Panc1 (cell line): ENCODE results near the gene DNAH7. TPM values are rescaled to one million over a fixed set of nuclear protein-coding genes. Genes with fewer than 3 reads are reported as not detected.

ENCODE experiments used
- ATAC-seq: fragments of 200-7000 bp; cut with Tn5 transposase; 2 replicates; pipeline ENCODE4 v1.9.1; 2020; ENCODE audit warnings: mild to moderate bottlenecking, moderate library complexity
- BruUV-seq: library from RNA; stranded (reverse); fragments of 400-500 nt; replicated peaks from 2 replicates; lab custom pipeline; 2021; lab: Mats Ljungman, UMichigan
- CTCF ChIA-PET: fragments of 300-600 bp; sonication (Branson Sonifier 250); formaldehyde crosslinking; loops from one replicate; lab custom pipeline; 2022; ENCODE audit warnings: antibody characterized with exemption; lab: Charles Lee
- POLR2A ChIA-PET: fragments of 300-600 bp; sonication (Branson Sonifier 250); formaldehyde crosslinking; loops from one replicate; lab custom pipeline; 2022; ENCODE audit warnings: antibody characterized with exemption; lab: Charles Lee
- DNase-seq: peaks from one replicate; pipeline ENCODE4 v3.0.0-alpha.2; 2010; ENCODE audit warnings: low read depth, low spot score
- H3K27ac ChIP-seq: 2 replicates; pipeline ENCODE4 v1.5.1; 2011; ENCODE audit warnings: mild to moderate bottlenecking, low read length, inconsistent platforms
- H3K27me3 ChIP-seq: fragments of 200-500 bp; sonication (Bioruptor generic); 2 replicates; pipeline ENCODE4 v1.6.0; 2014; ENCODE audit warnings: low read length, inconsistent platforms; ENCODE audit not compliant: control insufficient read depth, insufficient read depth
- H3K36me3 ChIP-seq: fragments of 200-500 bp; sonication (Bioruptor generic); 2 replicates; pipeline ENCODE4 v1.5.1; 2014; ENCODE audit warnings: inconsistent platforms, mild to moderate bottlenecking, low read length, moderate library complexity; ENCODE audit not compliant: control insufficient read depth, insufficient read depth
- H3K4me1 ChIP-seq: 2 replicates; pipeline ENCODE4 v1.5.1; 2011; ENCODE audit warnings: inconsistent platforms, mild to moderate bottlenecking, low read length, moderate library complexity; ENCODE audit not compliant: control insufficient read depth, insufficient read depth
- H3K4me3 ChIP-seq, 2 experiments: 2 replicates each; pipeline ENCODE4 v1.5.1; 2011 to 2012; ENCODE audit warnings: low read depth in 2 of 2, low read length in 2 of 2, mild to moderate bottlenecking in 2 of 2, inconsistent platforms in 1 of 2, moderate library complexity in 1 of 2
- H3K9me3 ChIP-seq: fragments of 200-500 bp; sonication (Bioruptor generic); 2 replicates; pipeline ENCODE4 v1.5.1; 2014; ENCODE audit warnings: low read depth, mild to moderate bottlenecking, inconsistent platforms, low read length, moderate library complexity; ENCODE audit not compliant: control insufficient read depth, insufficient read depth
- POLR2AphosphoS5 ChIP-seq: IDR thresholded peaks from 2 replicates; pipeline ENCODE4 v1.6.1; 2012; ENCODE audit warnings: mild to moderate bottlenecking, low read depth, low read length, moderate library complexity
- SIN3A ChIP-seq: IDR thresholded peaks from 2 replicates; pipeline ENCODE4 v1.6.1; 2012; ENCODE audit warnings: low read depth, mild to moderate bottlenecking, low read length, moderate library complexity, borderline replicate concordance; ENCODE audit not compliant: insufficient read depth
- TCF7L2 ChIP-seq: IDR thresholded peaks from 2 replicates; pipeline ENCODE4 v1.6.1; 2011; ENCODE audit warnings: mild to moderate bottlenecking, low read depth, low read length, inconsistent platforms
- in situ Hi-C: cut with HindIII; loops from 2 replicates; pipeline ENCODE4 v1.10.0; 2016; ENCODE audit warnings: low sequenced_read_pairs, low pct_unique_long_range_greater_than_20kb
- intact Hi-C: fragments of 100-400 bp; cut with micrococcal nuclease; formaldehyde crosslinking; loops from one replicate; pipeline ENCODE4 v1.10.0; 2022; ENCODE audit not compliant: unreplicated experiment
- total RNA-seq: library from RNA; stranded (reverse); gene quantifications from one replicate; pipeline ENCODE4 v1.2.1, GENCODE V29; 2021; ENCODE audit not compliant: unreplicated experiment
- TF ChIP-seq, protein P1 (sequence below): fragments of 450-650 bp; IDR thresholded peaks from 2 replicates; pipeline ENCODE4 v1.5.1; 2017; ENCODE audit warnings: mild to moderate bottlenecking
- TF ChIP-seq, protein P2 (sequence below), 2 experiments: IDR thresholded peaks; 2 replicates each; pipeline ENCODE4 v1.6.1; 2011 to 2012; ENCODE audit warnings: low read depth in 2 of 2, control low read depth in 1 of 2, low read length in 1 of 2, mild to moderate bottlenecking in 1 of 2, moderate library complexity in 1 of 2; ENCODE audit not compliant: insufficient read depth in 1 of 2

The DNAH7 gene
- total RNA-seq, 1 experiment from 2014 or later = 0.98 TPM

DNA sequence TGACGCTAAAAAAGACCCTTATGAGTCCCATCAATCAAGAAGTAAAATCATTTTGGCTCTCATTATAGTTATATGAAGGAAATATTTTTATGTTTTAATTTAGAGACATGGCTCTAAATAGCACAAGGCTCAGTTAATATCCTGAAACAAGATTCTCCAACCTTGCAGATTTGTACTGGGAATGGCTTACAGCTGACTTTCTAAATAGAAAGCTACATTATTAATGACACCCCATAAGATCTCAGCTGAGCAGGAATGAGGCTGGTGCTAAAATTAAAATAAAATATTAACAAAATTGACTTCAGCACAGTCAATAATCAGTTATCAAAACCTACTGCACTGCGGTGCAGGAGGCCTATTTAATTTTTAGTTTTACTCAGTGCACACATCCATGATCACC lies 274.8 kb downstream of the DNAH7 start:
- ChIA-PET POLR2A (no interaction called here), CTCF (no interaction called here)
- Histone ChIP-seq H3K27me3 (no peaks in the 10 kb centered on the region), H3K4me3 (no peak overlapping the region), H3K27ac (no peak overlapping the region), H3K4me1 (no peaks in the 10 kb centered on the region), H3K36me3 (no peaks in the 10 kb centered on the region), H3K9me3 (no peaks in the 10 kb centered on the region)
- no TSS peak for BruUV-seq
- DNase-seq (no peak), ATAC-seq (no peak)
- in situ Hi-C loops = no loop called here
- intact Hi-C loops = no loop called here
- no peak for TF ChIP-seq SIN3A
- no peak for TF ChIP-seq TCF7L2
- no peak for TF ChIP-seq POLR2AphosphoS5

DNA sequence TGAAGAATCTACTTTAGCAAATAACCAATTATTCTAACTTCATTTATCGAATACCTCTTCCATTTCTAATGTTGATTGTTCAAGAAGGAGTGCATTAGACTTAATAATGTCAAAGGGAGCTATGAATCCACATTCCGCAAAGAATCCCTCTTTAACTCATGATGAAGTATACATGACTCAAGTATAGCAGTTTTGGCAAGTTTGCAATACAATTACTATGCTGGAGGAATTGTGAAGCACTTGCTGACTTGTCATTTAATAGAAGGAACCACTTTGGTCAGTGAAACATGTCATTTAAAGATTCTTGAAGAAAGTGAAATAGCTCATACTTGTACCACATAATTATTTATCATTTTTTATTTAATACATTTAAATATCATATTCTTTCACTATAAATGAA lies 286.5 kb downstream of the DNAH7 start:
- intact Hi-C loops = no loop called here
- ChIA-PET CTCF (no interaction called here), POLR2A (no interaction called here)
- ATAC-seq (no peak), DNase-seq (no peak)
- Histone ChIP-seq H3K9me3 (no peaks in the 10 kb centered on the region), H3K36me3 (no peaks in the 10 kb centered on the region), H3K27me3 (no peaks in the 10 kb centered on the region), H3K27ac (no peak overlapping the region), H3K4me1 (no peaks in the 10 kb centered on the region), H3K4me3 (no peak overlapping the region)
- in situ Hi-C loops = no loop called here
- BruUV-seq = no TSS peak
- TF ChIP-seq, protein P1, sequence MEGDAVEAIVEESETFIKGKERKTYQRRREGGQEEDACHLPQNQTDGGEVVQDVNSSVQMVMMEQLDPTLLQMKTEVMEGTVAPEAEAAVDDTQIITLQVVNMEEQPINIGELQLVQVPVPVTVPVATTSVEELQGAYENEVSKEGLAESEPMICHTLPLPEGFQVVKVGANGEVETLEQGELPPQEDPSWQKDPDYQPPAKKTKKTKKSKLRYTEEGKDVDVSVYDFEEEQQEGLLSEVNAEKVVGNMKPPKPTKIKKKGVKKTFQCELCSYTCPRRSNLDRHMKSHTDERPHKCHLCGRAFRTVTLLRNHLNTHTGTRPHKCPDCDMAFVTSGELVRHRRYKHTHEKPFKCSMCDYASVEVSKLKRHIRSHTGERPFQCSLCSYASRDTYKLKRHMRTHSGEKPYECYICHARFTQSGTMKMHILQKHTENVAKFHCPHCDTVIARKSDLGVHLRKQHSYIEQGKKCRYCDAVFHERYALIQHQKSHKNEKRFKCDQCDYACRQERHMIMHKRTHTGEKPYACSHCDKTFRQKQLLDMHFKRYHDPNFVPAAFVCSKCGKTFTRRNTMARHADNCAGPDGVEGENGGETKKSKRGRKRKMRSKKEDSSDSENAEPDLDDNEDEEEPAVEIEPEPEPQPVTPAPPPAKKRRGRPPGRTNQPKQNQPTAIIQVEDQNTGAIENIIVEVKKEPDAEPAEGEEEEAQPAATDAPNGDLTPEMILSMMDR = no peak
- TF ChIP-seq, protein P2, sequence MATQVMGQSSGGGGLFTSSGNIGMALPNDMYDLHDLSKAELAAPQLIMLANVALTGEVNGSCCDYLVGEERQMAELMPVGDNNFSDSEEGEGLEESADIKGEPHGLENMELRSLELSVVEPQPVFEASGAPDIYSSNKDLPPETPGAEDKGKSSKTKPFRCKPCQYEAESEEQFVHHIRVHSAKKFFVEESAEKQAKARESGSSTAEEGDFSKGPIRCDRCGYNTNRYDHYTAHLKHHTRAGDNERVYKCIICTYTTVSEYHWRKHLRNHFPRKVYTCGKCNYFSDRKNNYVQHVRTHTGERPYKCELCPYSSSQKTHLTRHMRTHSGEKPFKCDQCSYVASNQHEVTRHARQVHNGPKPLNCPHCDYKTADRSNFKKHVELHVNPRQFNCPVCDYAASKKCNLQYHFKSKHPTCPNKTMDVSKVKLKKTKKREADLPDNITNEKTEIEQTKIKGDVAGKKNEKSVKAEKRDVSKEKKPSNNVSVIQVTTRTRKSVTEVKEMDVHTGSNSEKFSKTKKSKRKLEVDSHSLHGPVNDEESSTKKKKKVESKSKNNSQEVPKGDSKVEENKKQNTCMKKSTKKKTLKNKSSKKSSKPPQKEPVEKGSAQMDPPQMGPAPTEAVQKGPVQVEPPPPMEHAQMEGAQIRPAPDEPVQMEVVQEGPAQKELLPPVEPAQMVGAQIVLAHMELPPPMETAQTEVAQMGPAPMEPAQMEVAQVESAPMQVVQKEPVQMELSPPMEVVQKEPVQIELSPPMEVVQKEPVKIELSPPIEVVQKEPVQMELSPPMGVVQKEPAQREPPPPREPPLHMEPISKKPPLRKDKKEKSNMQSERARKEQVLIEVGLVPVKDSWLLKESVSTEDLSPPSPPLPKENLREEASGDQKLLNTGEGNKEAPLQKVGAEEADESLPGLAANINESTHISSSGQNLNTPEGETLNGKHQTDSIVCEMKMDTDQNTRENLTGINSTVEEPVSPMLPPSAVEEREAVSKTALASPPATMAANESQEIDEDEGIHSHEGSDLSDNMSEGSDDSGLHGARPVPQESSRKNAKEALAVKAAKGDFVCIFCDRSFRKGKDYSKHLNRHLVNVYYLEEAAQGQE (IDR thresholded peaks at IDR 0.05; ENCODE audit: insufficient read depth in 1 of 2, low read depth in 2 of 2, low read length in 1 of 2) = no peak
- TF ChIP-seq POLR2AphosphoS5 (no peak), TCF7L2 (no peak), SIN3A (no peak)

DNA sequence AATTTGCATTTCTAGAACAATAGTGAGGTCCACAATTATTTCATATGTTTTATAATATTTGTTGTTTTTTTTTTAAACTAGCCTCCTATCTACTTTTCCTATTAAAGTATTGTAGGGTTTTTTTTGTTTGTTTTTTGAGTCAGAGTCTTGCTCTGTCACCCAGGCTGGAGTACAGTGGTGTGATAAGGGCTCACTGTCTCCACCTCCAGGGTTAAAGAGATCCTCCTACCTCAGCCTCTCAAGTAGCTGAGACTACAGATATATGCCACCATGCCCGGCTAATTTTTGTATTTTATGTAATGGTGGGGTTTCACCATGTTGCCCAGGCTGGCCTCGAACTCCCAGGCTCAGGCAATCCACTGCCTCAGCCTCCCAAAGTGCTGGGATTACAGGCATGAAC lies 289.1 kb downstream of the DNAH7 start:
- H3K4me1 ChIP-seq = no peaks in the 10 kb centered on the region
- H3K27me3 ChIP-seq = no peaks in the 10 kb centered on the region
- no peaks in the 10 kb centered on the region for H3K36me3 ChIP-seq
- BruUV-seq = no TSS peak
- H3K9me3 ChIP-seq = no peaks in the 10 kb centered on the region
- in situ Hi-C loops (no loop called here), intact Hi-C loops (no loop called here)
- H3K4me3 ChIP-seq = no peak overlapping the region
- H3K27ac ChIP-seq = no peak overlapping the region
- ChIA-PET POLR2A (no interaction called here), CTCF (no interaction called here)
- DNase-seq = no peak
- TF ChIP-seq, protein P1 = no peak
- no peak for TF ChIP-seq POLR2AphosphoS5
- TF ChIP-seq TCF7L2 = no peak
- no peak for ATAC-seq
